ENCODE results near the gene UIMC1. TPM values are rescaled to one million over a fixed set of nuclear protein-coding genes. Genes with fewer than 3 reads are reported as not detected.

UIMC1 gene
- polyA plus RNA-seq, 1 donor = 25.4 TPM

DNA sequence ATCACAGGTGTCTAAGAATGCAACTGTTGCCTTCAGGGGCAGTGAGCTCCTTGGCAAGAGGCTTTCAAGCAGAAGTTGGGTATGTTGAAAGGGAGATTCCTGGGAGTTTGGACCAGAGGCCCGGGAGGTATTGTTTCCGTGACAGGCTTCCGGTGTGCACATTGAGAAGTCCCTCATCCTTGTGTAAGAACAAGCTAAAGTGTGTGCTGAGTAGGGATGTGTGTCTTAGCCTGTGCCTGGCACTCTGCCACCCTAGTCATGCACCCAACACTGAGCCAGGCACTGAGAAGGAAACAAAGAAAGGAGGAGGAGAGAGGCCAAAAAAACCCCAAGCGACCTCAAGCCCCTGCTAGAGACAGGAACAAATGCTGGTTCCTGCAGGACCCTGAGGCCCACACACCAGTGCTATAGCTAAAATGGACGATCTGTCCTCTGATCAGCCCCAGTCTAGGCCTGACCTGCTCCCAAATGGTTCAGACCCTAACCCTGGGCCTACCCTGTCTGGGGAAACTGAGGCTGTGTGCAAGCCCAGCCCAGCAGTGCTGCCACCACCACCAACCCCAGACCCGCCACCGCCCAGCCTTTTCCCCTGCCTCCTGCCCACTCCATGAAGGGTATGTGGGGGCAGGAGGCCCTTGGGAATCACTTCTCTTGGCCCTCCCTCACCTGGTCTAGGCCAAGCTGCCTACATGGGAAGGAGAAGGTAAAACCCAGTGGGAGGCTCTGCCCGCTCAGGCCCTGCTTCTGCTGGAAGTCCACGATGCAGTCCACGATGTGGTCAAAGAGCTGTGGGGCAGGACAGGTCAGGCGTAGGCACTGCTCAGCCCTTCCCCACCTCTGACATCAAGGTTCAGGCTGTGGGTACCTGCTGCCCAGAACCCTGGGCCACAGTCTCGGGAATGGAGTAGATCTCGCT is 120.0 kb downstream of the UIMC1 start:
- DNase-seq (ENCODE audit: low read depth) = no peak

DNA sequence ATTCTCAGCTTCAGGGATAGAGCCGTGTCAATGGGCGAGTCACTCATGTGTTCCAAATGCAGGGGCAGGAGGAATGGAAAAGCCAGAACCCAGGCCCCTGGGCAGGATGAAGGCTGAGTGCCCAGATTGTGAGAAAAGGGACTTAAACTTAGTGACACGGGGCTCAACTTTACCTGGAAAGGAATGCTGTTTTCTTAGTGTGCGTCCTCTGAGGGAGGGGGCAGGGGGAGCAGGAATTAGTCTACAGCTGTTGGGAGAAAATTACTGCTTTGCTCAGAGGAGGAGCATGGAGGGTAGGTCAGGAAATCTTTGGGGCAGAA is 122.0 kb downstream of the UIMC1 start:
- no peak for DNase-seq (ENCODE audit: low read depth)

DNA sequence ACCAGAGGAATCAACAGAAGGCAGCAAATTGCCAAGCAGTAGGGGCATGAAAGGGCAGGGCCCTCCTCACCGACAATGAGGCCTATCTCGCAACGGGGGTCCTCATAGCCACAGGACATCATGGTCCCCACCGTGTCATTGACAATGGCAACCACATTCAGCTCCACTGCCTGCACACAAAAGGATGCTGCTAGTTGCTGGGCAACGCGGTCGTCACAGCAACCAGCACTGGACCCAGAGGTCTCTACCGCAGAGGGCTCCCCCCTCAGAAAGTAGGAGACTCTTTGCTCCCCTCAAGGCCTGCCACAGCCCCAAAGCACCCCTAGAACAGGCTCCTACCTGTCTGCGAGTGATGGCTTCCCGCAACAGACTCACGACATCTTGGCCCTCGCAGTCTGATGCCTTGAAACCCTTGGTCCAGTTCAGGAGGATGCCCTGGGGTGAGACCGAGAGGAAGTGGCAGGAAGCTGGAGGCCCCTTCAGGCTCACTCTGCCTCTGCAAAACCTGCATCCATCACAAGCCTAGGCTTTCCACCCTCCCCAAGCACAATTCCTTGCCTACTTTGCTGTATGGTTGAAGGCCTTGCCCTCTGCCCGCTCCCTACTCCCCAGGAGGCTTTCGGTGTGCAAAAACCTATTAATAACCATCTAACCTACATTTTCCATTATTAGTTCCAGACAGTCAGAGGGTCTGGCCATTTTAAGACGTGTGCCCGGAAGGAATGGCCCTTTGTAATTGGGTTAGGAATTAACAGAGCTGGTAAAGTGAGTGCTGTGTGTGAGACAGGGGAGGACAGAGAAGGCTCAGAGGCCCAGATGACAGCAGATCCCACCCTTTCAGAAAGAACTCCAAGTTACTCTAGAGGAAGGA is 122.6 kb downstream of the UIMC1 start:
- DNase-seq (ENCODE audit: low read depth) = no peak

DNA sequence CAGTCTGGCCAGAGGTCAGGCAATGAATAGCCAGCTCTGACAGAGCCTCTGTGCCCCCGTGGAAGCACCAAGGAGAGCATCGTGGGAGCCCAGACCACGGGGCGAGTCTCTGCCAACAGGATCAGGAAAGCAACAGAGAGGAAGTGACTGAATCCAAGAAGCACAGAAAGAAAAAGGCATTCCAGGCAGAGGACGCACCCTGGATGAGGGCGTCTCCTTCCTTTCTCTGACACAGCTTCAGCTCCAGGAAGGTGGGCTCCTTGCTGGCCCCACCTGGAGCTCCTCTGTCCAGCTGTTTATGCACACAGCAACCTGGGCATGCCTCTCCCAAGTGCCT is 124.0 kb downstream of the UIMC1 start:
- DNase-seq (ENCODE audit: low read depth) = no peak

DNA sequence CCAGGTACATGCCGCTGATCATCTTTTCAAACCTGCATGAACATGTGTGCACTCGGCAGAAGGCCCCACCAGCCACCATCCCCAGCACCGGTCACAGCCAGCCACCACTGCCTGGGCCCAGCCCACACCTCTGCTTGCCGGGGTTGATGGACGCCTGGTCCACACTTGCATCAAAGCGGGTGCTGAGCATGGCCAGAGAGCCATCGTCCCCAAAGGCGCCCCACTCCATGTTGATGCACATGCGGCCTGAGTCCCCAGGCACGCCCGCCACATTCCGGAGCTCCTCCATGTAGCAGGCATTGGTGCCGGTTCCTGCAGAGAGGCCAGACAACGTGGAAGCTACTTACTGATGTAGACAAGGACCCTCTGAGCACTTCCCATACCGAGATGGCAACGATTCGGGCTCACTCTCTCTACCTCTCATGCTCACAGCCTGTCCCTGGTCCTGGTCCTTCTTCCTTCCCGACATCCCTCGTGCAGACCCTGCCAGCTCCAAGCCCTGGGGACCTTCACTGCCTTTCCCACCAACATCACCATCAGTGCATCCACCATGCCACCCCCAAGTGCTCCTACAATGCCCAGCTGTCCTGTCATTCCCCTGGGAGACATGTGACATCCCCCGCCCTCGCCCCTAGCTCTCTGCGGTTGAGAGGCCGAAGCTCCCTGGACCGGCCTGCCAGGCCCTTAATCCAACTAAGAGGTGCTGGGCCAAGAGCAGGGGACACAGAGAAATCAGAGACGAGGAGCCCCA is 124.6 kb downstream of the UIMC1 start:
- DNase-seq (ENCODE audit: low read depth) = no peak

DNA sequence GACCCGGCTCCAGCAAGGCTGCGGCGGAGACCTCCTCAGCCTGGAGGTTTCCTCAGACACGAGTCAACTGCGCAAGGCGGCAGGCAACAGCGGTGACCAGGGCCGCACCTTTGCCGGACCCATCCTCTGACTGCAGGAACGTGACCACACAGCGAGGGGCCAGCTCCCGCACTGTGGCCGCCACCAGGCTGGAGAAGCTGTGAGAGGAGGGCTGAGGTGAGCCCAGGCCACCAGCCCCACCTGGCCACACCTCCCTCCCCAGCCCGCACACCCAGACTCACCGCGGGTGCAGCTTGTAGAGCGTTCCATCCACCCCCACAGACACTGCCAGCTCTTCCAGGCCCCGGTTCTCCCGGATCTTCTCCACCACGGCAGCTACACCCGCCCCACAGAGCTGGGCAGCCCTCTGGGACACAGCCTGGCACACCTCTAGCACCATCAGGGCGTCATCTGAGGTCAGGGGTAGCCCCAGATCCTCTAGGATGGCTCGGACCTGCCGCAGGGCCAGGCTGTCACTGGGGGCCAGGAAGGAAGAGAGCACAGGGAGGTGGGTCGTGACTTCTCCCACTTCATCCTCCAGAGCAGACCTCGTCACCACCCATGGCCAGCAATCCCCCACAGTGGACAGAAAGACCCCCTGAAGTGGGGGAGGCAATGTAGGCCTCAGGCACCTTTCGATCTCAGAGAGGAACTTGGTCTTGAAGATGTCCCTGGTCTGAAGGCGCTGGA is 125.4 kb downstream of the UIMC1 start:
- no peak for DNase-seq (ENCODE audit: low read depth)

DNA sequence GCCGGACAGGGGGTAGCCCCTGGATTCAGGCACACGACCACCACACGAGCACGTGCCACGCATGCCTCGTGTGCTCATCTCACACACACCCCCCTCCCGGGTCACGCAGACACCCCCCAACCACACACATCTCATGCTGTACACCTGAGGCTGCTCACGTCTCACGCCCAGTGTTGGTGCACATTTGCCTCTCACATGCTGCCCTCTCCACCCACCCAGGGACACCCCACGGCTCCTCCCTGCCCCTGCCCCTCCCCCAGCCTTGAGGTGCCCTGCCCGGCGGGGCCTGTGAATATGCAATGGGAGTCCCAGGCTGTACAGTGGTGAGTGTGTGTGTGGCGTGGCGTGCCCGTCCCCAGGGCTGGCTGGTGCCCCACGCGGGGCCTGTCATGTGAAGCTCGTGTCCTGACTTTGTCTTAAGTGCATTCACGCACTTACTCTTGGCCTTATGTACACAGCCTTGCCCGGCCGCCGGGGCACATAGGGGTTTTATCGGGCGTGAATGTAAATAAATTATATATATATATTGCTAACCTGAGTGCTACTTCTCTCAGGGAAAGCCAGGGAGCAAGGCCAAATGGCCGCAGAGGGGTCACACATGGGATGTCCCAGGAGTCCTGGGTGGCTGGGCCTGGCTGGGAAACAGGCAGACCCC is 126.1 kb downstream of the UIMC1 start:
- DNase-seq (ENCODE audit: low read depth) = no peak

DNA sequence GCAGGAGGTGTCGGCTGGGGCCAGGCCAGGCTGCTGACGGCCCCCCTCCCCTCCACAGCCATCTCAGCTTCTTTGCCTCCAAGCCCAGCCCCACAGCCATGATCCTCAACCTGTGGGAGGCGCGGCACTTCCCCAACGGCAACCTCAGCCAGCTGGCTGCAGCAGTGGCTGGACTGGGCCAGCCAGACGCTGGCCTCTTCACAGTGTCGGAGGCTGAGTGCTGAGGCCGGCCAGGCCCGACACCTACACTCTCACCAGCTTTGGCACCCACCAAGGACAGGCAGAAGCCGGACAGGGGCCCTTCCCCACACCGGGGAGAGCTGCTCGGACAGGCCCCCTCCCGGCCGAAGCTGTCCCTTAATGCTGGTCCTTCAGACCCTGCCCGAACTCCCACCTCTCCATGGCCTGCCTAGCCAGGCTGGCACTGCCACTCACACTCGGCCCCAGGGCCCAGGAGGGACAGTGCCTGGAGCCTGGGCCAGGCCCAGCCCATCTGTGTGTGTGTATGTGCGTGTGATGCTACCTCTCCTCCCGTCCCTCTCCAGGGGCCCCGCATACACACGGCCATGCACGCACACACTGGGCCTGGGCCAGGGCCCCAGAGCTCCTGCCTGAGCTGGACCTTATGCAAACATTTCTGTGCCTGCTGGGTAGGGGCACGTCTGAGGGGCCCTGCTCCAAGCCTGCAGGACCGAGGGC is 126.8 kb downstream of the UIMC1 start:
- no peak for DNase-seq (ENCODE audit: low read depth)

DNA sequence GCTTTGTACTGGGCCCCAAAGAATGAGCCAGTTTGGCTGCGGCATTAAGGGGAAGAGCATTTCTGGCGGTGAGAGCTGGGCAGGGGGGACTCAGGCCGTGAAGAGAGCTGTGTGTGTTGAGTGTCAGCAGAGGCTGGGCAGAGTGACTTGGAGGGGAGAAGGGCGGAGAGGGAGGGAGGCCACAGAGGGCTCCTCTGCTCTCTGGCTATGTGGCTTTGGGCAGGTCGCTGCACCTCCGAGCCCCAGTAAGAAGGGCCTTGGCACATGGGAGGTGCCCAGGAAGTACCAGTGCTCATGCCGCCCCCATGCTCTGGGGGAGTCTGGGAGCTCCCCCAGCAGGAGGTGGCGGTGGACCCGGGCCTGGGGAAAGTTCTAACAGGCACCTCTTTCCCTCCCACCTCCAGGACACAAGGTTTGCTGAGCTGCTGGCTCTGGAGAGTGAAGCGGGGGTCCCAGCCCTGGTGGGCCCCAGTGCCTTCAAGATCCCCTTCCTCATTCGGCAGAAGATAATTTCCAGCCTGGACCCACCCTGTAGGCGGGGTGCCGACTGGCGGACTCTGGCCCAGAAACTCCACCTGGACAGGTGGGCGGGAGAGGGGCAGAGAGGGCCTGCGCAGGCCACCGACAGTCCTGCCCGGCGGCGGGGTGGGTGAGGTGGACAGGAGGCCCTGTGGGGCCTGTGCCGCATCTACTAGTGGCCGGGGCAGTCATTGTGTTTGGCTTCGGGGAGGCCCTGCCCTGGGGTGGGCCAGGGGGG is 127.5 kb downstream of the UIMC1 start:
- DNase-seq (ENCODE audit: low read depth) = no peak

DNA sequence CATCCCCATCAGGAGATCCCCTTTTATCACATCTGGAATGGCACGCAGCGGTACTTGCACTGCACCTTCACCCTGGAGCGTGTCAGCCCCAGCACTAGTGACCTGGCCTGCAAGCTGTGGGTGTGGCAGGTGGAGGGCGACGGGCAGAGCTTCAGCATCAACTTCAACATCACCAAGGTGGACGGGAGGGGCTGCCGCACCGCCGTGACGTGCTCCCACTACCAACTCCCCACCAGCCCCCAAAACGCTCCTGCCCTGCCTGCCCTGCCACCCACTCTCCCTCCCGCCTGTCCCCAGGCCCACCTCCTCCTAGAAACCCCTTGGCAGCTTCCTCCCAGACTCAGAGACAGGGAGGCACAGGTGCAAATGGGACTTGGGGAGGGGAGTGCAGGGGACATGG is 128.1 kb downstream of the UIMC1 start:
- DNase-seq (ENCODE audit: low read depth) = no peak

DNA sequence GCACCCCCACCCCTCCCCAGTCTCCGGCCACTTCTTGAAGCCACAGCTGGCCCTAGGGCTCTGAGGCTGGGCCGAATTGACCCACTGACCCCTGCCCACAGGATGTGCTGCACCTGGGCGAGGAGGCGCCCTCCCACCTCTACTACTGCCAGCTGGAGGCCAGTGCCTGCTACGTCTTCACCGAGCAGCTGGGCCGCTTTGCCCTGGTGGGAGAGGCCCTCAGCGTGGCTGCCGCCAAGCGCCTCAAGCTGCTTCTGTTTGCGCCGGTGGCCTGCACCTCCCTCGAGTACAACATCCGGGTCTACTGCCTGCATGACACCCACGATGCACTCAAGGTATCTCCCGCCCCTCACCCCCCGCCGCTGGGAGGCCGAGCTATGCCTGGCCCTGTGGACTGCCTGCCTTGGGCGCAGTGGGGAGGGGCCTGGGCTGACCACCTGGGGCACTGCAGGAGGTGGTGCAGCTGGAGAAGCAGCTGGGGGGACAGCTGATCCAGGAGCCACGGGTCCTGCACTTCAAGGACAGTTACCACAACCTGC is 128.7 kb downstream of the UIMC1 start:
- DNase-seq (ENCODE audit: low read depth) = no peak

DNA sequence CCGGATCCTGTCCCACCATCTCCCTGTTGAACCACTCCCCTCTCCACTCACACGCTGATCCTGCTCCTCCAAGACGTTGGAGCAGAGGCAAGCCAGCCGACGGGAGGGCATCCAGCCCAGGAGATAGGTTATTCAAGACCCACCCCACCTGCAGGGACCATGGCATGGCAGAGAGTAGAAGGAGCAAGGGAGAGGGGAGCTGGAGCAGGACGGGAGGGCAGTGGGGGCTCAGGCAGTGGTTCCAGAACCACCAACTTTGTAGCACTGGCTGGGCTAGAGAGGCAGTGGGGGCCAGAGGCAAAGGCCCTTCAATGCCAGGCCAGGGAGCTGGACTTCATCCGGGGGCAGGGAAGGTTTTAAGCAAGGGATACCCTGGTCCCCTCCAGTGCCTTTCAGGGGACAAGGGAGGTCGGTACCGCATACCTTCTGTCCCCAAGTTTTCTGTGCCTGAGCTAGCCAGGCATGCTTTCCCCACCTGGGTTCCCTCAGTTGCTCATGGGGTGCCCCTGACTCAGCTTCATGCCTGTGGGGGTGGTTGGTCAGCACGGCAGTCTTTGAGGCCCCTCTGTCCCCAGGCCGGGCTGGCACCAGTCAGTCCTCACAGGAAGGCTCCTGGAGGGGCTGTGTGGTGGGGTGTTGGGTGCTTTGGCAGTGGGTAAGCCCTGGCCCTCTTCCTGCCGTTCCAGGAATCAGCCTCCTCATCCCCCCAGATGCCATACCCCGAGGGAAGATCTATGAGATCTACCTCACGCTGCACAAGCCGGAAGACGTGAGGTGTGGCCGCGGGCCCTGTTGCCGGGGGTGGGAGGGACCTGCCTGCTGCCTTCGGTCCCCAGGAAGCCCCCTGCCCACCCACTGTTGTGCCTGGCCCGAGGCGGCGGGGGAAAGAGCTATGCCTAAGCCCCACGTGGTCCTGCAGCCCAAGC is 129.8 kb downstream of the UIMC1 start:
- DNase-seq (ENCODE audit: low read depth) = no peak

DNA sequence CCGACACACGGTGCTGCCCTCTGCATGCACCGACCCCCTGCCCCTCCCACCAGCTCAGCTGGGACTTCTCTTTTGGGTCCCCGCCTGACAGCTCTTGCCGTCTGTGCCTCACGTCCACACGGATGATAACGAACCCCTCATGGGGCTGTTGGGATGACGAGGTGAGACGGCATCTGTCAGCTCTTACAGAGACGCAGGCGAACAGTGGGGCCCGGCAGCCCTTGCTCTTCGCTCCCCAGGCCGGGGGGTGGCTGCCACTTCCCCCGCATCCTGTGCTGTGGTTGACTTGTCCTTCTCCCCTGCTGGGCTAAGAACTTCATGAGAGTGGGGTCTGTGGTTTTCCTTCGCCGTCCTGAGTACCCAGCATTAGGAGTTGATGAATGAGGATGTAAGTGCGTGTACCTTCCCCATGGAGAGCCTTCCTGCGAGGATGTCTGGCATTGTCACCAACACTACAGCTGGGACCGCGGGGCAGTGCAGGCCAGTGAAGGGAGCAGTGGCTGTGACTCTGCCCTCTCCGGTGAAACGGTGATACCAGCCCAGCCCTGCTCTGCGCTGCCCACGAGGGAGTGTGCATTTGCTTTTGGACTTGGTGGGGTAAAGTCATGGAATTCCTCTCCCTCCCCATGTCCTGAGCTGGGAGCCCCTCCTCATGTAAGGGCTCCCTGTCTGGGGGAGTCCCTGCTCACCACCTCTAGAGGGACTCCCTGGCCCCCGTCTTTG is 130.6 kb downstream of the UIMC1 start:
- no peak for DNase-seq (ENCODE audit: low read depth)

DNA sequence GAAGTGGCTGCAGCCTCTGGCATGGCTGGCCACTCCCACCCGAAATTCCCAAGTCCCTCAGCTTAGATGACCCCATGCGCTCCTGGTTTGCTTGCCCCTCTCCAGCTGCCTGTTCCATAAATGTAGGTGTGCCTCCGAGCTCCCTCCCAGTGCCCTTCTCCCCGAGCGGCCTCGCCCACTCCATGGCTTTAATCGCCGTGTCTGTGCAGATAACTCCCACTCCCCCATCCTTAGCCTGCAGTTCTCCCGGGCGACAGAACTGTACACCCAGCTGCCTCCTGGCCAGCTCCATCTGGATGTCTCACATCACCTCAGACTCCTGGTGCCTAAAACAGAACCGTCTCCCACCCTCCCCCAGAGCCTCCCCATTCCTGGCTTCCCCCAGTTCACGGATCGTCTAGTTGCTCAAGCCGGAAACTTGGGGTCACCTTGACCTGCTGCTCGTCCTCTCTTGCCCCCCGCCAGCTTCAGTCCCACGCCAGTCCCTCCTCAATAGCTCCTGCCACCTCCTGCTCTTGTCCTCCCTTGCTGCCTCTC is 131.5 kb downstream of the UIMC1 start:
- no peak for DNase-seq (ENCODE audit: low read depth)

DNA sequence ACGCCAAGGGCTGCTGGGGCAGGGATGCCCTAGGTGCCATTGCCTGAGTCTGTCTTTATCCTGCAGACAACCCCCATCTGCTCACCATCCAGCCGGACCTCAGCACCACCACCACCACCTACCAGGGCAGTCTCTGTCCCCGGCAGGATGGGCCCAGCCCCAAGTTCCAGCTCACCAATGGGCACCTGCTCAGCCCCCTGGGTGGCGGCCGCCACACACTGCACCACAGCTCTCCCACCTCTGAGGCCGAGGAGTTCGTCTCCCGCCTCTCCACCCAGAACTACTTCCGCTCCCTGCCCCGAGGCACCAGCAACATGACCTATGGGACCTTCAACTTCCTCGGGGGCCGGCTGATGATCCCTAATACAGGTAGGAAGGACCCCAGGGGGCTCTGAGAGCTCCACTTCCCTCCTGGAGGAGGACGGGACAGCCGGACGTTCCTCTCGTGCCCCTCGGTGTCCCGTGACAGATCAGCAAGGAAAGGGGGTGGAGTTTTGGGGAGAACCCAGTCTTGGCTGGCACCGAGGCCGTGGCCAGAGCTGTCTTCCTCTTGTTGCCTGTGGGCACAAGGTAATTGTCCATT is 132.3 kb downstream of the UIMC1 start:
- DNase-seq (ENCODE audit: low read depth) = no peak

DNA sequence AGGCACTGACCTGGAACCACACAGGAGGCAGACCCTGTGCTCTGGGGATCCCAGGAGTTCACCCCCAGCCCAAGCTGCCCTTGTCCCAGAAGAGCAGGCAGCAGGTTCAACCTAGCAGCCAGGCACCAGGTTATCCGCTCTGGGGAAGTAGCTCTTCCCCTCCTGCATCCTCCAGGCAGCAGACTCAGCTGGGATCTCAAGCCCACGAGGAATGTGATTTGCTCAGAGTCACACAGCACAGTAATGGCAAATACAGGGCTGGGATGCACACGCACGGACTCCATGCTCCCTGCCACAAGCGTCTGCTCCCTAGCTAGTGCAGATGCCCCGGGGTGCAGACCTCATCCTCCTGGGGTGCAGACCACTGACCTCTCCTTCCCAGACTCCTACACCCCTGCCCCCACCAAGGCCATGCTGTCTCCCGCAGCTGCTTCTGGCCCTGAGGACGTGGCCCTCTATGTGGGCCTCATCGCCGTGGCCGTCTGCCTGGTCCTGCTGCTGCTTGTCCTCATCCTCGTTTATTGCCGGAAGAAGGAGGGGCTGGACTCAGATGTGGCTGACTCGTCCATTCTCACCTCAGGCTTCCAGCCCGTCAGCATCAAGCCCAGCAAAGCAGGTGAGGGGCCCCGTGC is 132.9 kb downstream of the UIMC1 start:
- DNase-seq (ENCODE audit: low read depth) = peak; percentile 19

Measured in forelimb muscle (tissue), 1 donor.